Astrocyte of the spinal cord (primary cell): ENCODE data around the gene CD22.
"Not testable (repeated sequence)": the region's sequence is repeated elsewhere in the genome, so short reads cannot be mapped to it uniquely, and the experiment has no call there.

Source experiments
- DNase-seq: peaks from one replicate; pipeline ENCODE4 v3.0.0; 2011; ENCODE audit warnings: low read depth, low spot score
- H3K4me3 ChIP-seq: 2 replicates; pipeline ENCODE4 v1.5.1; 2011; ENCODE audit warnings: low read depth, mild to moderate bottlenecking, low read length, moderate library complexity
- in situ Hi-C: cut with HindIII; loops from 2 replicates; pipeline ENCODE4 v1.10.0; 2017; ENCODE audit warnings: low sequenced_read_pairs
- TF ChIP-seq, protein P1 (sequence below): IDR thresholded peaks from 2 replicates; pipeline ENCODE4 v1.5.1; 2012; ENCODE audit warnings: low read depth, mild to moderate bottlenecking, low read length, inconsistent platforms

Gene CD22

DNA sequence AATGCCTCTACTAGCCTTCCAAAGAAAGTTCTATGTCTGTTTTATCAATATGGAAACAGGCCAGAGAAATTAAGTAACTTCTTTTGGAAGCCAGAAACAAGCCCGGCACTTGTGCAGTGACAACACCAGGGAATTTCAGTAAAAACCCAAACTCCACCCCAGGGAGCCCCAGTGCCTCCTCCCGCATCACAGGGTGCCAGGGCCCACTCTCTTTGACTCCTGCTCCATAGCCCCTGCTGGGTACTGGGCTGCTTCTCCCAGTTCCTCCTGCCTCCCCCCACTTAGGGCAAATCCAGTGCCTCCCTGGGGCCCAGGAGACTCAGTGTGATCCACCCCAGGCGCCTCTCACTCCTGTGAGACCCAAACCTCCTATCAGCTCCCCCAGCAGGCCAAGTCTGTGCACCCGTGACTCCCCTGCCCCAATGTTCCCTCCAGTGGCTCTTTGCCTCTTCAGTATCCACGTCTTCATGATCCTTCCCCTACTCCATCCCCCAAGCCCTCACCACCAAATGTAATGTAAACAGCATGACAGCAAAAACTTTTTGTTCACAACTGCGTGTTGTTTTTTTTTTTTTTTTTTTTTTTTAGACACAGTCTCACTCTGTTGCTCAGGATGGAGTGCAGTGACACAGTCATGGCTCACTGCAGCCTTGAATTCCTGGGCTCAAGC is 26.9 kb downstream of the CD22 start:
- DNase-seq, result no peak
- H3K4me3 ChIP-seq, result no peak overlapping the region
- TF ChIP-seq, protein P1, sequence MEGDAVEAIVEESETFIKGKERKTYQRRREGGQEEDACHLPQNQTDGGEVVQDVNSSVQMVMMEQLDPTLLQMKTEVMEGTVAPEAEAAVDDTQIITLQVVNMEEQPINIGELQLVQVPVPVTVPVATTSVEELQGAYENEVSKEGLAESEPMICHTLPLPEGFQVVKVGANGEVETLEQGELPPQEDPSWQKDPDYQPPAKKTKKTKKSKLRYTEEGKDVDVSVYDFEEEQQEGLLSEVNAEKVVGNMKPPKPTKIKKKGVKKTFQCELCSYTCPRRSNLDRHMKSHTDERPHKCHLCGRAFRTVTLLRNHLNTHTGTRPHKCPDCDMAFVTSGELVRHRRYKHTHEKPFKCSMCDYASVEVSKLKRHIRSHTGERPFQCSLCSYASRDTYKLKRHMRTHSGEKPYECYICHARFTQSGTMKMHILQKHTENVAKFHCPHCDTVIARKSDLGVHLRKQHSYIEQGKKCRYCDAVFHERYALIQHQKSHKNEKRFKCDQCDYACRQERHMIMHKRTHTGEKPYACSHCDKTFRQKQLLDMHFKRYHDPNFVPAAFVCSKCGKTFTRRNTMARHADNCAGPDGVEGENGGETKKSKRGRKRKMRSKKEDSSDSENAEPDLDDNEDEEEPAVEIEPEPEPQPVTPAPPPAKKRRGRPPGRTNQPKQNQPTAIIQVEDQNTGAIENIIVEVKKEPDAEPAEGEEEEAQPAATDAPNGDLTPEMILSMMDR, result no peak
- in situ Hi-C loops, result no loop called here

DNA sequence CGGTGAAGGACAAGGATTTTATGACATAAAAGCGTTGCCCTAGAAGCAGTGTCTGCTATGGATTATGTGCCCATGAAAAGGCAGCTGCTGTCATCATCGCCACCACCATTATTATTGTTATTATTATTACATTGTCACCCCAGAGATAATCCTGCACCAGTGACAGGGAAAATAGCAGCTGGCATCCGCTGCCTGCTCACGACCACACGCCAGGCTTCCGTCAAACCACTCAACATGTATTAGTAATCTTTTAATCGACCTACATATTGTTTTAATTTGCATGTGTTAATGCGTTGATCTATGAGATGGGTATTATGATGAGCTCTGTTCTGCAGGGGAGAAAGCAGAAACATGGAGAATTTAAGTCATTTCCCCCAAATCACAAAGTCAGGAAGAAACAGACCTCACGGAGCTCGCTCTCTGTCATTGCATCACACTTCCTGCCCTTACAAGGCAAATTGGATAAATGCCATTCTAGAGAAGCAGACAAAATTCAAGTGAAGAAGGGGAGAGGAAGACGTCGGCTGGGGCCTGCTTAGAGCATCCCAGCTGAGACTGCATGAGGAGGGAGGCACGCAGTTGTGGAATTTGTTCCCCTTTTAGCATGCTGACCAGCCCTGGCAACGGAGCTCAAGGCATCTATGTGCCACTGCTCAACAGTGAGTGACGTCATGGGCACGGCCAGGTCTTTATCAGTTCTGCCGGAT is 29.0 kb downstream of the CD22 start, which contains the start of gene FFAR3:
TSS of gene FFAR3 (plus strand) at position 594 of the 707 bp plus-strand sequence. CDS start 431 bp downstream, outside the sequence.
- in situ Hi-C loops, result no loop called here
- TF ChIP-seq, protein P1, result no peak
- no peak within 1 kb of the TSS for H3K4me3 ChIP-seq
- DNase-seq, result no peak

DNA sequence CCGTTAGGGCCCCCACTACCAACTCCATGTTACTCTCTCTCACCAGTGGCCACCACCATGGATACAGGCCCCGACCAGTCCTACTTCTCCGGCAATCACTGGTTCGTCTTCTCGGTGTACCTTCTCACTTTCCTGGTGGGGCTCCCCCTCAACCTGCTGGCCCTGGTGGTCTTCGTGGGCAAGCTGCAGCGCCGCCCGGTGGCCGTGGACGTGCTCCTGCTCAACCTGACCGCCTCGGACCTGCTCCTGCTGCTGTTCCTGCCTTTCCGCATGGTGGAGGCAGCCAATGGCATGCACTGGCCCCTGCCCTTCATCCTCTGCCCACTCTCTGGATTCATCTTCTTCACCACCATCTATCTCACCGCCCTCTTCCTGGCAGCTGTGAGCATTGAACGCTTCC is 29.8 kb downstream of the CD22 start:
- DNase-seq, H3K4me3 ChIP-seq, in situ Hi-C loops: not testable (repeated sequence)

DNA sequence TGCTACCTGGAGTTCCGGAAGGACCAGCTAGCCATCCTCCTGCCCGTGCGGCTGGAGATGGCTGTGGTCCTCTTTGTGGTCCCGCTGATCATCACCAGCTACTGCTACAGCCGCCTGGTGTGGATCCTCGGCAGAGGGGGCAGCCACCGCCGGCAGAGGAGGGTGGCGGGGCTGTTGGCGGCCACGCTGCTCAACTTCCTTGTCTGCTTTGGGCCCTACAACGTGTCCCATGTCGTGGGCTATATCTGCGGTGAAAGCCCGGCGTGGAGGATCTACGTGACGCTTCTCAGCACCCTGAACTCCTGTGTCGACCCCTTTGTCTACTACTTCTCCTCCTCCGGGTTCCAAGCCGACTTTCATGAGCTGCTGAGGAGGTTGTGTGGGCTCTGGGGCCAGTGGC is 30.4 kb downstream of the CD22 start:
- in situ Hi-C loops, H3K4me3 ChIP-seq, DNase-seq: not testable (repeated sequence)

DNA sequence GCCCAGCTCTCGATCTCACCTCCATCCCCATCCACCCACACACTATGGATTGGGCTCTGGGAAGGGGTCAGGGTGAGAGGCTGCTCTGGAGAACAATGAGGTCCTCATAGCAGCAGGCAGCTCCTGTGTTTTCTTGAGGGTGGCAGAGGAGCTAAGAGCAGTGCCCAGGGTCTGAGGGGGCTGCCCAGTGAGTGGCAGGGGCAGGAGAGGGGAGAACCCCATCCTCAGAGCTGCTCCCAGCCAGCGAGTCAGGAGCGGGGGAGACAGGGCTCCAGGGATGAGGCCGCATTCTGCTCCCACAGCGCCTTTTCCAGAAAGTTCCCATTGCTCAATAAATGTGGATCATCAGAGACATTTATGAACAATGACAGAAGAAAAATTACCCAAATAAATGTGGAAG is 31.1 kb downstream of the CD22 start:
- in situ Hi-C loops, H3K4me3 ChIP-seq, DNase-seq: not testable (repeated sequence)

DNA sequence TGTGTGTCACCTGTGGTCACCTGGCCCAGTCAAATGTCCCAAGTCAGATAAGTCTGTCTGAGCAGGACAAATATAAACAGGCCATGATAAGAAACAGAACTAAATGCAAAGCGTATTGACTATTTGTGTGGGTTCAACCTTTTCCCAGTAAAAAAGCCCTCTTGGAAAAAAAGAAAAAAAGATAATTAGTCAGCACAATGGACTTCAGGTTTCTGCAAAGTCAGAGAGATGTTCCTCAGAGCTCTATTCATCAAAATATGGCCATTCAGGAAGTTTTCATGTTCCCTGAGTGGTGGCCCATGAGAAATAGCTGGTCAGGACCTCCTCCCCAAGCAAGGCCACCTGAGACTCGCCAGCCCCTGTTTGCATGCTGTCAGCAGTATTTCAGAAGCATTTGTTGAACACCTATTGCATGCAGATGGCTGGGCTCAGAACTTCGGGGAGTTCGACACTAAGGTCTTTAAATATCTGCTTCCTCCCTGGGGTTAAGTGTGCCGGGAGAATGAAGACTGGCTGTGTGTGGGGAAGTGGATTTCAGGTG is 32.0 kb downstream of the CD22 start:
- no peak for DNase-seq
- no peak overlapping the region for H3K4me3 ChIP-seq
- in situ Hi-C loops, result no loop called here
- TF ChIP-seq, protein P1, result no peak

DNA sequence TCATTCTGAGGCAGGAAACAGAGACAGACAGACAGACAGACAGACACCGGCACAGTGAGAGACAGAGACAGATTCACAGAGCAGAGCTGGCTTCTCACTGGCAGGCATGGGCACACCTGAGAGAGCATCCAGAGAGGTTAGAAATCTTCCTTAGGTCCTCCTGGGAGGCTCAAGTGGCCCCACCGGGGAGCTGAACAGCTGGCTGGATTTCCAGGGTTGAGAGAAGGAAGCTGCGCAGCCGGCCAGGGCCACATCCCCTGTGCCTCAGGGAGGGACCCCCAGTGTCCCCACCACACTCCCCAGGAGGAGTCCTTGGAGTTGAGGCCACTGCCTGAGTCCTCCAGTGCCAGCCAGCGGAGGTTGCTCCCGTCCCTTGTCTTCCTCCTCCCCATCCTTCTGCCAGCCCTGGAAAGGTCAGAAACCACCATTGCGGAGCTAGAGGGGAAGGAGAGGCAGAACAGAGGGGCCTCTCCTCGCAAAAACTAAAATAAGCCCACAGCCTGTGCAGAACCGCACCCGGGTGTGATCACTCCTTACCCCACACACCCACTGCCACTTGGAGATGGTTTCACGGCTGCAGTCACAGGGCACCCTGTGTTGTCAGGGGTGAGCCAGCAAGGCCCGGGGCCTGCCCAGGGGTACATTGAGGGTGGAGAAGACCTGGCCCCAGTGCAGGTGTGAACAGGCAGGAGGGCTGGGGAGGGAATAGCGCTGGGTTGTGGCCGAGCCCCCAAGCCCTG is 33.4 kb downstream of the CD22 start:
- in situ Hi-C loops, result no loop called here
- no peak overlapping the region for H3K4me3 ChIP-seq
- TF ChIP-seq, protein P1, result no peak
- no peak for DNase-seq
